HG03066 (cell line): ENCODE results near the gene LRRC38.

ENCODE experiments used
- ATAC-seq: cut with Tn5 transposase; IDR thresholded peaks from one replicate; pipeline ENCODE4 v1.9.1; 2021; ENCODE audit warnings: low read depth; ENCODE audit not compliant: unreplicated experiment

LRRC38 gene

GRCh38 chr1:13520985-13521384 is 7.2 kb upstream of the LRRC38 start:
- no peak for ATAC-seq

GRCh38 chr1:13517193-13517812 is 3.5 kb upstream of the LRRC38 start:
- no peak for ATAC-seq

DNA sequence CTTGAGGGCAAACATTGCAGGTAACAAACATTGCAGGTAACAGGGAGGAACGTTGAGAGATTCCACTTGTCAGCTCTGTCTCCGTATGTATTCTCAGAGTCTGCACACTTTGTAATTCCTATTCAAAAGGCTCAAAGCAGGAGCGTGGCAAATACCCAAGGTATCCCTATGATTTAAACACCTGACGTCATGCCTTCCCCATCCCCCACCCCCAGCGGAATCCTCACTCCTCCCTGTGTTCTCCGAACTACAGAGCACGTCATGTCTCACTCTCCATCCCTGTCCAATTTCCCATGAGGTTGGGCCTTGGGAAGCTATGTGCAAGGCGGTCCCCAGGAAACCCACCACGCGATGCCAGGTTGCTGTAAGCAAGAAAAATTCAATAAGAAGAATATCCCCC is 2.8 kb upstream of the LRRC38 start:
- no peak for ATAC-seq

DNA sequence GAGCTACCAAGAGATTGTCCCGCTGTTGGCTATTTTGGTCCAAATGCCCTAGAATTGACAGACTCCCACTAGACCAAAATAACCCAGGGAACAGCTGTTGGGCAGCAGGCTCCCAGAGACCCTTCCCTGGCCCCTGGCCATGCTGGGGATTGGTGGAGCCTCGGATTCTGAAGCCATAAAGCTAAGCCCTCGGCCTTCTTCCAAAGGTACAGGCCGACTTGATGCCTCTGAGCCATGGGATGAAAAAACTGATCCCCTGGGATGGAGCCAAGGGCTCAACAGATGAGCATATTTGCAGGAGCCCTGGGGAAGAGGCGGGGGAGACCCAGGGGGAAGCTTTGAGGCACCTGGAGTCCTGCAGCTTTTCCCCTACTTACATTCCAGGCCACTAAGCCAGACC is 1.0 kb upstream of the LRRC38 start:
- no peak for ATAC-seq

DNA sequence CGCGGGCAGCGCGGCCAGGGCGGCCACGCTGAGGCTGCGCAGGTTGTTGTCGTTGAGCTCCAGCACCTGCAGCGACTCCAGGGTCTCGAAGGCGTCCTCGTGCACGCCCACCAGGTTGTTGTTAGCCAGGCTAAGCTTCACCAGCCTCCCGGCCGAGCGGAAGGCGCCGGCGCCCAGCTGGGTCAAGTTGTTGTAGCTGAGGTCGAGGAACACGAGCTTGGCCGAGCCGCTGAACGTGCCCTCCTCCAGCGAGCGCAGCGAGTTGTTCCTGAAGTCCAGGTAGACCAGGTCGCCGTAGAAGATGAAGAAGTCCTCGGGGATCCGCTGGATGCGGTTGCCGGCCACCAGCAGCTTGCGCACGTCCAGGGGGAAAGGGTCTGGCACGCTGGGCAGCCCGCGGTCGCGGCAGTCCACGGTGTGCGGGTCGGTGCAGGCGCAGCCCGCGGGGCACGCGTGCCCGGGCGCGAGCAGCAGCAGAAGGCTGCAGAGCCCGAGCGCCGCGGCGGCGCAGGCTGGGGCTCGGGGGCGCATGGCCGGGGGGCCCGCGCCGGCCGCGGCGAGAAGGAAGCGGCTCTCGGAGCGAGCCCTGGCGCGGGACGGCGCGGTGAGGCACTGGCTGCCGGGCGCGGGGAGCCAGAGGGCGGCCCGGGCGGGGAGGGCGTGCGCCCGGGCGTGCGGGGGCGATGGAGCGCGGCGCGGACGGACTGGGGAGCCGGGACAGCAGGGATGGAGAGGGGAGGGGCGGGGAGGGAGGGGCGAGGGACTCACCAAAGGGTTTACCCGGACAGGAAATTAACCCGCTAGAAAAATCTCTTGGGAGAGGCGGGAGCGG is 524 bp downstream of the LRRC38 start:
- no peak for ATAC-seq

GRCh38 chr1:13512472-13512871 is 1.3 kb downstream of the LRRC38 start:
- ATAC-seq = no peak

DNA sequence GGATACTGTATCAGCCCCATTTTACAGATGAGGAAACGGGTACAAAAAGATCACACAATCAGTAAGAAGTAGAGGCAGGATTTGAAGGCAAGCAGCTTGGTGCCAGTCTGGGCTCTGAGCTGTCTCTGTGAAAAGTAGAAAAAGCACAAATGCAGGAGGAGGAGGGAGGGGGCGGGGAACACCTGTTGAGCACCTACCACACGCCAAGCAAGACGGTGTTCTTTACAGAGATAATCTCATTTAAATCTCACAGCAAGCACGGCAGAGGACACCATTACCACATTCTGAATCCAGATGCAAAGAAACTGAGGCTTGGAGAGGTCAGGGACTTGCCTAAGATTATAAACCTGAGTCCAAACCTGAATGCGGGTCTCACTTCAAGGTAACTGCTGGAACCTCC is 3.3 kb downstream of the LRRC38 start:
- no peak for ATAC-seq

DNA sequence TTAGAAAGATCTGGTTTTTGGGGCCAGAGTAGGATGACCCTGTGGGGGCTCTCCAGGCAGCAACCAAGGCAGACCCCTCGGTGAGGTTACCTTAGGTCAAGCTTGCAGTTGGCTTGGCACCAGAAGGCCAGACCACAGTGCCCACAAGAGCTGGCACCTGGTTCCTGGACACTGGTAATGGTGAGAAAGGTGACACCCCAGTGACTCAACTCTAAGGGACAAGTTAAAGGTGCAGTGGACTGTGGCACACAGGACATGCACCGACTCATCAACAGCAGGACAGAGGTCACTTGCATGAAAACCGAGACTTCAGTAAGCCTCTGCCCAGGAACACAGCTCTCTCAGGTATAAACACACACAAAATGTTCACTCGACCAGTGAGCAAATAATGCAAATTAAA is 6.7 kb downstream of the LRRC38 start:
- ATAC-seq = no peak

DNA sequence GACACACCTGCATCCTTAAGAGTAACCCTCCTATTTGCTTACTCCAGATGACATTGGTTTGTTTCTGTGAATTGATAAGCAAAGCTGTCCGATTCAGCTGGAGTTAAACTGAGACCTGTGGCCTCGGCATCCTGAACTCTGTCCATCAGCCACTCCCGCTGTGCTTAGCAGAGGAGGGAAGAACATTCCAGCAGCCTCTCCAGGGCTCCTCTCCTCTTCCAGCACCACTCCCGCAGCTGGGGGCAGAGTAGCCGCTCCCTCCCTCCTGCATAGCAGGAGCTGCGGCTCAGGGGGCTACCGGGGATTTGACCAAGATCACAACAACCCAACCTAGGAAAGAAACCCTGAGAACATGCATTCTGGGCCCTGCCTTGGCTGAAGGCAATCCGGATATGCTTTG is 8.8 kb downstream of the LRRC38 start:
- ATAC-seq = no peak

DNA sequence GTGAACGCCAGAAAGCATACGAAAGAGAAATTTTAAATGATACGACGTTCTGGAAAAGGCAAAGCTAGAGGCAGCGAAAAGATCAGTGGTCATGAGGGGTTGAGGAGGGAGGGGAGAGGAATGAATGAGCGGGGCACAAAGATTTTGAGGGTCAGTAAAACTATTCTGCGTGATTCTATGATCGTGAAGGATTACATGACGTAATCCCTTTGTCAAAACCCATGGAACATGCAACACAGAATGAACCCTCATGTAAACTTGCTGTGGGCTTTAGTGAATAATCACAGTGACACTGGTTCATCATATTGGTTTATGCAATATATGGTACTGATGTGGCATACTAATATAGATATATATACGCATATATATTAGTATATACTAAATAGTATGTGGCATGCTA is 13.0 kb downstream of the LRRC38 start:
- ATAC-seq = no peak

GRCh38 chr1:13499422-13499821 is 14.4 kb downstream of the LRRC38 start:
- no peak for ATAC-seq

DNA sequence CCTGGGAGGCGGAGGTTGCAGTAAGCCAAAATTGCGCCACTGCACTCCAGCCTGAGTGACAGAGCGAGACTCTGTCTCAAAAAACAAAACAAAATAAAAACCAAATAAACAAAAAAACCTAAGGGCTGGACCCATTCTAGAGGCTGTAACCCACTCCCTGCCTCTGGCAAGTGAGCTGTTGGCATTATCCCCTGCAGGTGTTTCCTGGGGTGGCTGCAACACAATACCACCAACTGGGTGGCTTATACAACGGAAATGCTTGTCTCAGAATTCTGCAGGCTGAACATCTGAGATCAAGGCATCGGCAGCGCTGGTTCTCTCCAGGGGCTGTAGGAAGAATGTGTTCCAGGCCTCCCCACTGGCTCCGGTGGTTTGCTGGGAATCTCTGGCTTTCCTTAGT is 15.2 kb downstream of the LRRC38 start:
- ATAC-seq = no peak

DNA sequence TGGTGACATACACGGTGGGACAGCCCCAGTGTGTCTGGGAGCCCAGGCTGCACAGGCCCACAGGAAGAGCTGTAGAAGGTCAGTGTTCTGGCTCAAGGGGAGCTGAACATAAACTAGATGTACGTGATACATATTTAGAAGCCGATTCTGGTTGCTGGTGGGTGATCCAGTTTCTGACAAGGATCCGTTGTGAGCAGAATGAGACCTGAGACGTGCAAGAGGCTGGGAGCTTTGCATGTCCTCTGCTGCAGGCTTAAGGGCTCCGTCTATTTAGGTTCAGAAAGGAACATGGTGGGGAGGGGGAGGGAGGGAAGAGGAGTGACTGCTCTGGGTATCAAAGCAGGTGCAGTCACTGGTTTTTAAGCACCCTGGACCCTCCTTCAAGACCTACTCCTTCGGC is 18.6 kb downstream of the LRRC38 start:
- ATAC-seq = no peak

- ATAC-seq = no peak
Observed at GRCh38 chr1:13494712-13495111, 19.1 kb downstream of the LRRC38 start.

DNA sequence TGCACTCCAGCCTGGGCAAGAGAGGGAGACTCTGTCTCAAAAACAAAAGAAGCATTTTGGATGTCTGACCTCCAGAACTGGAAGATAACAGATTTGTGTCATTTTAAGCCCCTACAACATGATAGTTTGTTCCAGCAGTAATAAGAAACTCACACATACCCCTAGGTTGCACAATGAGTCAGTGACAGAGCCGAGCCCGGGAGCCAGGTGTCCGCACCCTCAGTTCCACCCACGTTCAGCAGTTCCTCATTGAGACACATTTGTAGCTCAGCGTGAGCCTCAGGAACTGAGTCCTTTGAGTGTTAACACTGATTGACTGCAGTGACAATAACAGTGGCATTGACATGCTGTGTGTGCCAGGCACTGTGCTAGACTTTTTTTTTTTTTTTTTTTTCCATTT is 19.8 kb downstream of the LRRC38 start:
- no peak for ATAC-seq

GRCh38 chr1:13492711-13493110 is 21.1 kb downstream of the LRRC38 start:
- no peak for ATAC-seq

- no peak for ATAC-seq
Observed at GRCh38 chr1:13487957-13488356, 25.8 kb downstream of the LRRC38 start.

- ATAC-seq = no peak
Observed at GRCh38 chr1:13487143-13487868, 26.5 kb downstream of the LRRC38 start.

DNA sequence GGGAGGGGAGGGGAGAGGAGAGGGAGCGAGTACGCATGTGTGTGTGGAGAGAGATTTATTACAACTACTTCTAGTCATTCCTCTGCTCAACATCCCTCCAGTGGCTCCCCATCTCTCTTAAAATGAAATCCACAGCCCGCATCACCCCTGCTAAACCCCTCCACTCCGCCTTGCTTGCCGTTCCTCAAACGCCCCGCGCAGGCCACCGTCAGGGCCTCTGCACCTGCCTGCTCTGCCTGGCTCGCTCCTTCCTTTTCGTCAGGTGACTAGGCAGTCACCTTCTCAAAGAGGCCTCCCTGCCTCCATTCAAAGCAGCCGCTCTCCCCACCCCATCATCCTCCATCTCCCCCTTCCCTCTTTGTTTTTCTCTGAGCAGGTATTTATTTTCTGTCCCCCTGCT is 29.9 kb downstream of the LRRC38 start:
- no peak for ATAC-seq

DNA sequence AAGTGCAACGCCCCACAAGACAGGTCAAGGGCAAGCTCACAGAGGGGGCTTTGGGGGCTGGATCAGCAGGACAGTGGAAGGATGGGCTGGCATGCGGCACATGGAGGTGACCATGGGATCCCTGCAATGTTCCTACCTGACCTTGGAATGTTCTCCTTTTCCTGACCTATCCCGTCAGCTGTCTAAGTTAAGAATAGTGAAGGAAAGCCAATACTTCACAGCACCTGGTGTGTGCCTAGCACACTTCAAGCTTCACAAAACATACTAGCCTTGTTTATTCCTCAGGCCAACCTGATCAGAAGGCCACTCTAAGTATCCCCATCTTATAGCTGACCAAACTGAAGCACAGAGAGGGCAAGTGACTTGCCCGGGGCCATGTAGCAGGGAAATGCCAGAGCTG is 31.2 kb downstream of the LRRC38 start:
- ATAC-seq = no peak

GRCh38 chr1:13479171-13479856 is 34.5 kb downstream of the LRRC38 start:
- no peak for ATAC-seq
